Transverse colon (tissue), 4 donors: ENCODE measurements around the gene UPK1B. TPM values are rescaled to one million over a fixed set of nuclear protein-coding genes. Genes with fewer than 3 reads are reported as not detected.

Source experiments
- total RNA-seq, 4 donors: library from RNA; depleted of rRNA; stranded (reverse); fragments of >200 nt; gene quantifications; one replicate each; pipeline ENCODE4 v1.1.0, GENCODE V29; 2016

Gene UPK1B
- total RNA-seq, 4 donors from 2014 or later = 0.95 TPM; not detected in 3

Other genes with a start within 250 kb of the UPK1B start
- under 1 TPM; 0.27 to 0.95 (median 0.59) TPM for gene IGSF11, start 138.8 kb upstream of the UPK1B start, total RNA-seq
- gene TEX55, start 27.4 kb upstream of the UPK1B start, total RNA-seq = not detected
- gene B4GALT4, start 67.3 kb downstream of the UPK1B start, total RNA-seq = 10 to 100 TPM; 27.7 to 54.2 (median 52.0) TPM
- gene ARHGAP31, start 120.8 kb downstream of the UPK1B start, total RNA-seq = 10 to 100 TPM in 2 of 4 donors, 1 to 10 TPM in 2; 6.7 to 68.5 (median 9.6) TPM